HG03520 (cell line): ENCODE results near the gene IFNE.

Experiments used
- ATAC-seq: cut with Tn5 transposase; IDR thresholded peaks from one replicate; pipeline ENCODE4 v1.9.1; 2021; ENCODE audit warnings: mild to moderate bottlenecking, moderate library complexity; ENCODE audit not compliant: unreplicated experiment

The IFNE gene

DNA sequence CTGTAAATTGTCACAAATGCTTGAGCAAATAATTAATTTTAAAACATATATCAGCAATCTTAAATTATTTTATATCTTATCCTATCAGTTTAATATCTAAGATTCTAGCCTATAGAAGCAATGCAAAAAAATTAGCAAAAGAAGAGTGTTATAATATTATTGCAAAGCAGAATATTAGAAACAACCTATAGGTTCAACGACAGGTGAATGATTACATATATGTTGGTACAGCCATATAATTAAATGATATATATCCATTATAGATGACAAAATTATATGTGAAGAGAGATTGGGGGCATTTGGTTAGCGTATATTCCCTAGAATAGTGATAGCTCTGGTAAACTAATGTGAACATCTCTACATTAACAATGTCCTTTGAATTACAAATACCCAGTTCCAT lies at the start of gene IFNE:
TSS of gene IFNE (minus strand) at position 101 of the 400 bp plus-strand sequence. CDS start 619 bp downstream, outside the sequence.
- no peak for ATAC-seq

GRCh38 chr9:21528123-21528808 lies 46.2 kb upstream of the IFNE start:
- no peak for ATAC-seq

GRCh38 chr9:21527579-21527978 lies 45.5 kb upstream of the IFNE start:
- no peak for ATAC-seq

- no peak for ATAC-seq
Measured at GRCh38 chr9:21525174-21525573, 43.1 kb upstream of the IFNE start.

- no peak for ATAC-seq
Measured at GRCh38 chr9:21524099-21524830, 42.2 kb upstream of the IFNE start.

DNA sequence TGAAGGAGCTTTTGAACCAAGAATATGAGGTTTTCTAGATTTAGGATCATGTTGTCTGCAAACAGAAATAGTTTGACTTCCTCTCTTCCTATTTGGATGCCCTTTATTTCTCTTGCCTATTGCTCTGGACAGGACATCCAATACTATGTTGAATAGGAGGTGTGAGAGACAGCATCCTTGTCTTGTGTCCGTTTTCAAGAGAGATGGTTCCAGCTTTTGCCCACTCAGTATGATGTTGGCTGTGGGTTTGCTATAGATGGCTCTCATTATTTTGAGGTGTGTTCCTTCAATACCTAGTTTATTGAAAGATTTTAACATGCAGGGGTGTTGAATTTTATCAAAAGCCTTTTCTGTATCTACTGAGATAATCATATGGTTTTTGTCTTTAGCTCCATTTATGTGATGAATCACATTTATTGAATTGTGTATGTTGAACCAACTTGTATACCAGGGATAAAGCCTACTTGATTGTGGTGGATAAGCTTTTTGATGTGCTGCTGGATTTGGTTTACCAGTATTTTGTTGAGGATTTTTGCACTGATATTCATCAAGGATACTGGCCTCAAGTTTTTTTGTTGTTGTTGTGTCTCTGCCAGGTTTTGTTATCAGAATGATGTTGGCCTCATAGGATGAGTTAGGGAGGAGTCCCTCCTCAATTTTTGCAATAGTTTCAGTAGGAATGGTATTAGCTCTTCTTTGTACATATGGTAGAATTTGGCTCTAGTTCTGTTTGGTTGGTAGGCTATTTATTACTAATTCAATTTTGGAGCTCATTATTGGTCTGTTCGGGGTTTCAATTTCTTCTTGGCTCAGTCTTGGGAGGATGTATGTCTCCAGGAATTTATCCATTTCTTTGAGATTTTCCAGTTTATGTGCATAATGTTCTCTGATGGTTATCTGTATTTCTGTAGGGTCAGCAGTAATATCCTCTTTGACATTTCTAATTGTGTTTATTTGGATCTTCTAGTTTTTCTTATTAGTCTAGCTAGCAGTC lies 41.2 kb upstream of the IFNE start:
- no peak for ATAC-seq

- ATAC-seq: no peak
Measured at GRCh38 chr9:21522348-21522747, 40.2 kb upstream of the IFNE start.

DNA sequence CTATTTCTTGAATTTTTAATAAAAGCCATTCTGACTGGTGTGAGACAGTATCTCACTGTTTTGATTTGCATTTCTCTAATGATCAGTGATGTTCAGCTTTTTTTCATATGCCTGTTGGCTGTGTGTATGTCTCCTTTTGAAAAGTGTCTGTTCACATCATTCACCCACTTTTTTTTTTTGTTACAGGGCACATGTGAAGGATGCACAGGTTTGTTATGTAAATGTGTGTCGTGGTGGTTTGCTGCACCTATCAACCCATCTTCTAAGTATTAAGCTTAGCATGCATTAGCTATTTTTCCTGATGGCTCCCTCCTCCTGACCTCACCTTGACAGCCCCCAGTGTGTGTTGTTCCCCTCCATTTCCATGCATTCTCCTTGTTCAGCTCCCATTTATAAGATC lies 39.3 kb upstream of the IFNE start:
- no peak for ATAC-seq

GRCh38 chr9:21520501-21521228 lies 38.6 kb upstream of the IFNE start:
- no peak for ATAC-seq

DNA sequence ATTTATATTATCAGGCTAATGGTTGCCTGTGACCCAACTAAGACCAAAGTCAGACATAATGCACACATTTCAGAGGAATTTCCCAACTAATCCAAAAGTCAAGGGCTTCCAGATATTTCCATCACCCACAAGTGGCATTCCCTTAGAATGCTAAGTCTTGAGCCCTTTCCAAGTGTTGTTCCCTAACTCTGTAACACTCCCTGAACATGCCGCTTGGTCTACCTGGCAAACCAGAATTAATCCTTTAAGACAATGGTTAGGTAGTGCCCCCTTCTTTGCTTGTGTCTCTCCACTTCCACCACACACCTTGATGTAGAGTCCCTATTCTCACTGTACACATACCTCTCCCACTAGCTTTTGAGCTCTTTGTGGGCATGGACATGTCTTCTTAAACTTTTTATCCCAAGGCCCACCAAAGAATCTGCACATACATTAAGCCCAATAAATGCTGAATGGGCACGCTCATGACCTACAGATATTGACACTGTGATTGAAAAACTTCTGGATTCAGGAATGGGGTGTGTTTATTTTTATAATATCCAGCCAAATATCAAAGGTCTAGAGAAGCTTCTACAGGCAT lies 37.8 kb upstream of the IFNE start:
- no peak for ATAC-seq

DNA sequence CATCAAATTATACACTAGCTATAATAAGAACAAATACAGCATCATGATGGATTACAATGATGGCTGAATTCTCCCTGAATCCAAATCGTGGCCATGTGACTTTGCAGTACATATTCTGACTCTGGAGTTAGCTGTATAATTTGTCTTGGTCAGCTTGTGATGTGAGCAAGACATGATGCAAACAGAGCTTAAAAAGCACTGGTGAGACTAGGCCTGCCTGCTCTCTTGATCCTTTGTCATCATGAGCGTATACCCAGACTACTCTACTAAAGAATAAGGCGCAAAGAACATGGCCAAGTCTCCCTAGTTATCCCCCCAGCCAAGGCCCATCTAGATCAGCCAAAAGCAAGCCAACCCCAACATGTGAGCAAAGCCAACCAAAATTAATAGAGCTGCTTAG lies 34.7 kb upstream of the IFNE start:
- ATAC-seq: no peak

DNA sequence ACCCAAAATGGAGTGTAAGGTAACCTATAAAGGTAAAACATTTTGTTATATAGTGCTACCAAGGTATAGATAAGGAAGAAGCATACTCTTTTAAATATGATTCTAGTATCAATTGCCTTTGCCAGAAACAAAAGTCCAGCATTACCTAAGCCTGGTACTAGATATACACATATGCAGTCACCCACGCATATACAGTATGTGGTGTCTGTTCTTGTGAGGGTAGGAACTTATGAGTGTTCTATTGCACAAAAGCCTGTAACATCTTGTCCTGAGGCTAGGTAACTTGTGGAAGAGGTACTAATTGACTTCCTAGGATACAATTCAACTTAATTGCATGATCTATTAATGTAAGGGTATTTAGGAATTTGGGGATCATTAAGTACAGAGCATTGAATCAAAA lies 31.3 kb upstream of the IFNE start:
- no peak for ATAC-seq

- ATAC-seq: no peak
Measured at GRCh38 chr9:21510806-21511205, 28.7 kb upstream of the IFNE start.

- ATAC-seq: no peak
Measured at GRCh38 chr9:21507483-21507790, 25.3 kb upstream of the IFNE start.

DNA sequence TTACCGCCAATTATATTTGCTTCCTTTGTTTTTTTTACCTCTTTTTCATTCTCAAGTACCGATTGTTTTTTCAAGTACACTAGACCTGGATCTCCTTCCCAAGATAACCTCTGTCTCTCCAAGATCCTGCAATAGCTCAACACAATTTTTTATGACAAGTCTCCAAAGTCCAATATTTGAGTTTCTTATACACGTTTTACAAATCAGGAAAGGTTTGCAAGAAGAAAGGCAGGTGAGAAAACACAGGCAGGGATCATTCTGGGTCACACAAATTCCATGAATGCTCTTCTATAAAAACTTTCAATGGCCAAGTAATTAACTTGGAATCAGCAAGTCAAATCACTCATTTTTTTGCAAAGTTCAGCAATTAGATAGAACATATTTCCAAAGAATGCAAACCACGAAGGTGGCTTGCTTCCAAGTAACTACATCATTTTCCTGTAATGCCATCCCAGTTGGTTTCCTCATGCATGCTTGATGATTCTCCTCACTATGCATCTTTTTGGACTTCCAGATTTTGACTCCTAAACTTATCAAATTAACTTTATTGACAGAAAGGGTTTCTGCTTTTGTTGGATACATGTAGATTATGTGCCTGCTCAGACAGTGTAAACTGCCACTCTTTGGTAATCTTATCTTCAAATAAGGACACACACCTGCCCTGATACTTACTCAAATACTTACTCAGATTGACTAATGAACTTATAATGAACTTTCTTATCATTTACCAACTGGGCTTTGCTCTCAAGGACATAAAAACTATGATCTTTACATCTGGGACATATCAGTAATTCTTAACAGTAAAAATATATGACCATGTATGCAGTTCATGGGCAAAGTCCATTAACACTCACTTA lies 24.7 kb upstream of the IFNE start:
- no peak for ATAC-seq

GRCh38 chr9:21505425-21506179 lies 23.5 kb upstream of the IFNE start:
- no peak for ATAC-seq

GRCh38 chr9:21504894-21505293 lies 22.8 kb upstream of the IFNE start:
- no peak for ATAC-seq

- ATAC-seq: no peak
Measured at GRCh38 chr9:21504113-21504512, 22.0 kb upstream of the IFNE start.

GRCh38 chr9:21502586-21502985 lies 20.5 kb upstream of the IFNE start:
- no peak for ATAC-seq
